ENCODE data around the gene ARSI.

ARSI gene

GRCh38 chr5:150289551-150290390 is 12.9 kb downstream of the ARSI start, which contains the start of gene CAMK2A:
TSS of gene CAMK2A (minus strand) at chr5:150289773. CDS start at chr5:150289625, 148 bp downstream.
- DNase-seq: no peak

GRCh38 chr5:150288791-150289190 is 13.9 kb downstream of the ARSI start:
- DNase-seq: no peak

GRCh38 chr5:150288361-150288760 is 14.3 kb downstream of the ARSI start:
- no peak for DNase-seq

DNA sequence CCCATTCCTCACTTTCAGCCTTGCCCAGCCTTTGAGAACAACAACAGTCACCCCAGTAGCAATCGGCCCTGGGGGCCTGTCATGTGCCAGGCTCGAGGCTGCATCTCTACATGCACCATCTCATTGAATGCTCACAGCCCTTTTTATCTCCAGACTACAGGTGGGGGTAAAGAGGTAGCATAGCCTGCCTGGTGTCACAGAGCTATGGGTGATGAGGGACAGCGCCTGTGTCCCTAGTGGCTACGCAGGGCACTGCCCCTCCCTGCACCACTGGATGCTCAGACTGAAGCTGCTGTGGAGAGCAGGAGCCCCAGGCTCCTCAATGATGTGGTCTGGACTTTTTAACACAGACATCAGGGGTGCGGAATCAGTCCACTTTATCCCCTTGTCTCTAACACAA is 15.9 kb downstream of the ARSI start:
- DNase-seq: peak; percentile 28 to 59

- DNase-seq: no peak
Observed at GRCh38 chr5:150285114-150285513, 17.6 kb downstream of the ARSI start.

- no peak for DNase-seq
Observed at GRCh38 chr5:150284311-150284710, 18.4 kb downstream of the ARSI start.

- DNase-seq: no peak
Observed at GRCh38 chr5:150283904-150284303, 18.8 kb downstream of the ARSI start.

DNA sequence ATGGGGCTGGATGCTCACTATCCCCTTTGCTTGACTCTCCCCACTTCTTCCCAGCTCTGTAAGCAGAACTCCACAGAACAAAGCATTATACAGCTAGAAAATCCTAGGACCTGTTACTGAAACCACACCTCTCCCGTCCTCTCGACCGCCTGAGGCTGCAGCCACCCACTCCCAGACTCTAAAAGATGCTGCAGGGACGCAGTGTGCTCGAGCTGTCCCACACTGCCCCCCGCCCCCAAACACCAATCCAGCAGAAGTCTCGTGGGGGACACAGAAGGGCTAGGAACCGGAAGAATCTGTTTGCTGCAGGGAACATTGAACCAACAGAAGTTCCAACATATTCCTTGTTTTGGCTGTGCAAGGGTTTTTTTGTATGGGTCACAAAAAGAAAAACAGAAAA is 20.7 kb downstream of the ARSI start:
- no peak for DNase-seq

GRCh38 chr5:150279330-150280020 is 23.2 kb downstream of the ARSI start:
- no peak for DNase-seq

- DNase-seq: peak in 1 of 2 experiments; percentile 14
Observed at GRCh38 chr5:150278916-150279315, 23.8 kb downstream of the ARSI start.

DNA sequence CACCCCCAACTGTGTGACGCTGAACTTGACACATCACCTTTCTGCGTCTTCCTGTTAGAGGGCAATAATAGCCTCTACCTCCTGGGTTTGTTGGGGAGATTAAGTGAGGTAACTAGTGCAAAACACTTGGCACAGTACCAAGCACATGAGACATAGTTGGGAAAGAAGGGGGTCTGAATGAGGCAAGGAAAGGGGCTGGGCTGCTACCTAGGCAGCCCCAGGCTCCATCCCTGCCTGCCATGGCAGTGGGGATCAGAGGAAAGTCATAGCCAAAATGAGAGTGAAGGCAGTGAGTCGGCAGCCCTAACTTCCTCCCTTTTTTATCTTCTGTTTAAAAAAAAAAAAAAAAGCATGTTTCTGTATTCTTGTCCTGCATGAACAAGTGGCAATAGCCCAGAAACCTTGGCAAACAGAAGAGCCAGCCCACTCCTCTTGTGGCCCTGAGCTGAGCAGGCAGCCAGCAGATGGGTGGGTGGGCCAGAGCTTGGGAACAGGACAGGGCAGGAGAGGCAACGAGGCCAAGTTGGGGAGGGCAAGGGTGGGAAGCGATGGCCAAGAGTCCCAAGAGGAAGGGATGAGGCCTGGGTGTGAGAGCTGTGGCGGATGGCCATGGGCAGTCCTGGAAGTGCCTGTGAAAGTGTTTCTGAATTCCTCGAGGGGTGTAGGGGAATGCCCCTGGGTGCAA is 24.5 kb downstream of the ARSI start:
- DNase-seq: no peak

DNA sequence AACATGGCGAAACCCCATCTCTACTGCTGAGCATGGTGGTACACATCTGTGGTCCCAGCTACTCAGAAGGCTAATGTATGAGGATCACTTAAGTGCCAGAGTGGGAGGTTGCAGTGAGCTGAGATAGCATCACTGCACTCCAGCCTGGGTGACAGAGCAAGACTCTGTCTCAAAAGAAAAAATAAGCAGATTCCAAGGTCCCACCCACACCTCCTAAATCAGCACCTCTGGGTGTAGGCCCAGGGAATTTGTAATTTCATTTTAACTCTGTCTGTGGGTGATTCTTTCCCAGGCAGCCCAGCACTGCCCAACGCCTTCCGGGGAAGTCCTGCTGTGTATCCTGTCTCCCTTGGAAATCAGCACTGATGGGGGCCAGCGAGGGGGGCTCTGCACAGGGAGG is 25.7 kb downstream of the ARSI start:
- no peak for DNase-seq

DNA sequence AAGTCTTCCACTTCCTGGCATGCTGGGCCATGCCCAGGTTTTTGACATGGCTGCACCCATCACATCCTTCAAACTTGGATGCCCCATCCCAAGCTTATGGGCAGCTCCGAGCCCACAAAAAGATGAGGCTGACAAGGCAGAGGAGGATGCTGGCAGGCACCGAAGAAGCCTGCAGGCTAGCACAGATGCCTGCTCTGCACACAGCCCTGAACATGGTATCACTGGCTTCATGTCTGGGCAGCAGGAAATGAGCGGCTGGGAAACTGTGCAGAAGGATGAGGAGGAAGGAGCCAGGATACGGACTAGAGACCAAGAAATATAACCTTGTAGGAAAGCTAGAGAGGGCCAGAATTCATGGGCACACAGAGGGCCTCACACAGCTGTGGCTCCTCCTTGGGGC is 27.9 kb downstream of the ARSI start:
- DNase-seq: no peak

DNA sequence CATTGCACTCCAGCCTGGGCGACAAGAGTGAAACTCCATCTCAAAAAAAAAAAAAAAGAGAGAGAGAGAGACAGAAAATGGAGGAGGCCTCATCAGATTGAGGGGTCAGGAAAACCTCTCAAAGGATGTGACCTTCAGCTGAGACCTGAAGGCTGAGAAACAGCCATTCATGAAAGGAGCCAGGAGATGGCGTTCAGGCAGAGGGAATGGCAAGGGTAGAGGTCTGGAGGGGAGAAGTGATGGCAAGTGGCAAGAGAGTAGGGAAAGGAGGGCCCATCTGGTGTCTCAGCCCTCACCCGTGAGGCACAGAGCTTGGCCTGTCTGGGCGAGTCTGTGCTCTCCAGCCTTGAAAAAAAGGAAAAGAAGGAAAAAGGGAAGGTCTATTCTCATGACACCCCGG is 30.2 kb downstream of the ARSI start:
- DNase-seq: peak; percentile 42 to 58

GRCh38 chr5:150271923-150272322 is 30.8 kb downstream of the ARSI start:
- DNase-seq: no peak

- no peak for DNase-seq
Observed at GRCh38 chr5:150271296-150271692, 31.4 kb downstream of the ARSI start.

- DNase-seq: no peak
Observed at GRCh38 chr5:150270541-150271295, 32.0 kb downstream of the ARSI start.

GRCh38 chr5:150266871-150267291 is 35.8 kb downstream of the ARSI start:
- DNase-seq: no peak

- no peak for DNase-seq
Observed at GRCh38 chr5:150265870-150266383, 36.8 kb downstream of the ARSI start.

DNA sequence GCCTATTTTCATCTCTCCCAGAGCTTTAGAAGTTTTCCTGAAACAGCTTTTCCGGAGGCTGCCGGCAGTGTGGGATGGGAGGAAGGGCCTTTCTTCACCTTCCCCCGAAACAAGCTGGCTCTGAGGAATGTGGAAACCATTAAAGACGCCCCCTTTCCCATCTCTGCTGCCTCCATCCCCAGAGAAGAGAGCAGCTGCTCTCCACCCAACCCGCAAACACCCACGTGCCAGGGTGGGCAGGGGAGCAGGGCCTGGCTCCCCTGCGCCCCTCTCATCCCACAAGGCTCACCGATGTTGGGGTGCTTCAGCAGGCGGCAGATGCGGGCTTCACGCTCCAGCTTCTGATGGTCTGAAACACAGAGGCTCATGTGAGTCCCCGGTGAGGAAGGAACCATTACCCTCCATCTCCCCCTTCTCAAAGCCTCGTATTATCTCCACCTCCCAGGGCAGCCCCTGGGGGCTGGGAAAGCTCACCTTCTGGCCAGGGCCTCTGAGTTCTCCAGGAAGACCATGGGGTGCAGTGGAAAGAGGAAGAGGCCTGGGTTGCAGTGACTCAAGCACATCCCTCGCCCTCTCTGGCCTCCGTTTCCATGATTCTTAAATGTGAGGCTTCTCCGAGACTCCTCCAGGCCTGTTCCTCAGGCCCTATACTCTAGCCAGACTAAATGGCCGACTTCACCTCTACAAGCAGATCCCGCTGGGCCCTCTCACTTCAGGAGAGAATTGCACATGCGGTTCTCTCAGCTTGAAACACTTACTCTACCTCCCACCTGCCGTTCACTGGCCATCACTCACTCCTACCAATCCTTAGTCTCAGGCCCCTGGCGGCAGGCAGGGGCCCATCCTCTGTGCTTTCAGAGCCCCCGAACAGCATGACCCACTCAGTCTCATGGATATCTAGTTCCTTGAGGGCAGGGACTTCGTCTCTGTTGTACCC is 37.8 kb downstream of the ARSI start:
- DNase-seq: no peak
